NCI-H146 treated with DMSO at 0.1 percent for 48 hours (cell line): ENCODE measurements around the gene SPOCK2.

Source experiments
- DNase-seq: peaks from one replicate; lab custom pipeline; 2025; ENCODE audit not compliant: unreplicated experiment; lab: John Stamatoyannopoulos, UW

Gene SPOCK2

DNA sequence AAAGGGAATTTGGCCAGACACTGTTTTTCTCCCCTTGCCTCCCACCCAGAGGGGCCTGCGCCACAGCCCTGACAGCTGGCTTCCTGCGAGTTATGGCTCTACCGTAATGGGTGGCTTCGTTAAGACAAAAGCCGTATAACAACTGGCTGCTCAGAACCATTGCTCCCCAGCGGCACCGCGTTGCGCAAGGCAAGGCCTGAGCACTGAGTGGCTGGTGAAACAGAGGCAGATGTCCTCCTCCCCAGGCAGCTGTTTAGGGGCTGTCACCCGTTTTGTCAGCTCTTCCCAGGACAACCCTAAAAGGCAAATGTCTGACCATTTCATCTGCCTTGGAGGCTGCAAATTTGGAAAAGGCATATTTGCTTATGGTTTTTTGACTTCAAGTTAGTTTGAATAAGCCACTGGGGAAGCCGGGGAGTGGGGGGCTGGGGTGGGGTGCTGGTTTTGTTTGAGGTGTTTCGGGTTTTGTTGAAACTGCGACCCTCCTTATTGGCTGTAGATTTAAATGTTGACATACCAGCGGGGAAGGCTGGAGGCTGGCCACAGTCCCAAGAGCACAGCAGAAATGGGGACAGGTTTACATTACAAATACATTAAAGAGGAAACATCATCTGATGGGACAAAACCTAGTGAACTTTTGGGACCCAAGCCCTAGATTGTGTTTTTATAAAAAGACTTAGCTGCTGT, 681 bp upstream of the SPOCK2 start:
- peak; percentile 51 for DNase-seq

DNA sequence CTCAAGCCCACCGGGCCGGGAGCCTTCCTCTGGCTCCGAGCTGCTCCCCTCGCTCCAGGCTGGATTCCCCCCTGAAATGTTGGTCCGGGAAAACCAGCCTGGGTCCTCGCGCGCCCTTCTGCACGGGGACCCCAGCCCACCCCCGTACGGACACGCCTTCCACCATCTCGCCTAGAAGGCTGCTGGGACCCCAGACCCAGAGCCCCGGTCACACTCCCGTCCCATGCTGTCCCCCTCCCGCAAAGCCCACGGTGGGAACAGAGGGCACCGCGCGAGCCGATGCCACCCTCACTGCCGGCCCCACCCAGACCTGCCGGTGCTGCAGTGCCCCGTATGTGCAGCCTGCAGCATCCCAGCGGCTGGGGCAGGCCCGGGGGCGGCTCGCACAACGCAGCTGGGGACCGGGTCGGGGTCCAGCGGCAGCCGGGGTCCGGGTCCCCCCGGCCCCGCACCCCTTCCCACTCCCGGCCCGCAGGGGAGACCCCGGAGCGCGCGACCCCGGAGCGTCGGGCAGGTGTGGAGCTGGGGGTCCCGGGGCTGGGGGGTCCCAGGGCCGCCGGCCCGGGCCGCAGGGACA, 871 bp downstream of the SPOCK2 start:
- no peak for DNase-seq

DNA sequence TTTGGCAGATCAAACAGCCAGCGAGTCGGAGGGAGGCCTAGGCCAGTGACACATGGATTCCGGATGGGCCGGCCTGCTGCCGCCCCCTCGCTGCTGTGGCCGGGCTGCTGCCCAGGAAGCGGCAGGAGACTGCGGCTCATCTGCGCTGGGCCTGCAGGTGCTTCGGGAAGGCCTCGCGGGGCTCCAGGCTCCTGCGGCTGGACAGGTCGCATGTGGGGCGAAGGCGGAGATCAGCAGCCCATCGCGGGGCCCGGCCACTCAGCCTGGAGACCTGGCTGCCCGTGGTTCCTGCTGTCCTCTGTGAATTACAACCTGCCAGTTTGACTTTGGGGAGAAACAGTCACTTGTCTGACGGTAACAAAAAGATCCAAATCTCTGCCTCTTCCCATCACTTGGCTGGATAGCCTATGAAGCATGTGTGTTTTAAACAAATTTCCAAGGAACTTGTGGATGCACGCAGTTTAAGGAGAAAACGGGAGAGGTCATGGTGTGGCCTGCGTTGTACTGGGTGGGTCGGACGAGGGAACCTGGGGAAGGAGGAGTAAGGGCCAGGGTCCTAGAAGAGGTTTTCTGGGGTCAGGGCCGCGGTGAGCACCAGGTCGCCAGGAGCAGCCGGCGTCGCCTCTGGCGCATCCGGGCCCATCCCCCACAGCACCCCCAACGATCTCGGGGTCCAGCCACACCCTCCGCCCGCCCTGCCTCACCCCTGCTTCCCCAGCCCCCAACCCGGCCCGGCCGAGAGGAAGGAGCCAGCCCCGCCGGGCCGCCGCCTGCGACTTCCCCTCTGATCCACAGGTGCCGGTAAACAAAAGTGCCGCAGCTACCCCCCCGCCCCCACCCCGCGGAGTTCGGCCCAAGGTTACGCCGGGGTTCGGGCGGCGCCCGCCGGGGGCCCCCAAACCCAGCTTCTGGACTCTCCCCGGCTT, 1.6 kb downstream of the SPOCK2 start:
- no peak for DNase-seq

- no peak for DNase-seq
Observed at GRCh38 chr10:72085864-72086465, 2.4 kb downstream of the SPOCK2 start.

- no peak for DNase-seq
Observed at GRCh38 chr10:72085166-72085565, 3.2 kb downstream of the SPOCK2 start.

DNA sequence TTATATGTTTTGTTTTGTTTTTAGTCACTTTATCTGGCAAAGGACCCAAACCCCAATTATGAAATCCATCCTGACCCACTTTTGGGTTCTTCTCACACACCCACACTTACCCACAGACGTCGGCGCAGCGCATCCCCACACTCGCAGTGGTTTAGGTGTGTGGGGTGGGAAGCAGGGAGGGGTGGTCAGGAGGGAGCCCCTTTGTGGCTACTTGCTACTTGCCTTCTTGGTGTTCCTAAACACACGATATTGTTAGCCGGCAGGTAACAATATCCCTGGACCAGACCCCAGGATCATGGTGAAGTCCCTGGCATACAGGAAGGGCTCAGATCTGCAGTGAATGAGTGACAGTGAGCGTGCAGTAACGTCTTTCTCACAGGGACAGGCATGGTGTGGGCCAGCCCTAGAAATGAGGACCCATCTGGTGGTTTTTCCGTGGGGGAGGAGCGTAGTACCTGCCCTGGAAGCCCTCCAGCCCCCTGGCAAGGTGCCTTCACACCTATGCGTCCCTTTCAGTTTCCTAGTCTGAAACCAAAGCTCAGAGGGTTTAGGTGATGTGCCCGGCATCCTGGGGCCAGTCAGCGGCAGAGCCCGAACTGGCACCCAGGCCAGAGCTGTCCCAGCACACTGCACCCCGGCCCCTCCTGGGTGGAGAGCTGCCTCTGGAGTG, 4.4 kb downstream of the SPOCK2 start:
- DNase-seq, result no peak

DNA sequence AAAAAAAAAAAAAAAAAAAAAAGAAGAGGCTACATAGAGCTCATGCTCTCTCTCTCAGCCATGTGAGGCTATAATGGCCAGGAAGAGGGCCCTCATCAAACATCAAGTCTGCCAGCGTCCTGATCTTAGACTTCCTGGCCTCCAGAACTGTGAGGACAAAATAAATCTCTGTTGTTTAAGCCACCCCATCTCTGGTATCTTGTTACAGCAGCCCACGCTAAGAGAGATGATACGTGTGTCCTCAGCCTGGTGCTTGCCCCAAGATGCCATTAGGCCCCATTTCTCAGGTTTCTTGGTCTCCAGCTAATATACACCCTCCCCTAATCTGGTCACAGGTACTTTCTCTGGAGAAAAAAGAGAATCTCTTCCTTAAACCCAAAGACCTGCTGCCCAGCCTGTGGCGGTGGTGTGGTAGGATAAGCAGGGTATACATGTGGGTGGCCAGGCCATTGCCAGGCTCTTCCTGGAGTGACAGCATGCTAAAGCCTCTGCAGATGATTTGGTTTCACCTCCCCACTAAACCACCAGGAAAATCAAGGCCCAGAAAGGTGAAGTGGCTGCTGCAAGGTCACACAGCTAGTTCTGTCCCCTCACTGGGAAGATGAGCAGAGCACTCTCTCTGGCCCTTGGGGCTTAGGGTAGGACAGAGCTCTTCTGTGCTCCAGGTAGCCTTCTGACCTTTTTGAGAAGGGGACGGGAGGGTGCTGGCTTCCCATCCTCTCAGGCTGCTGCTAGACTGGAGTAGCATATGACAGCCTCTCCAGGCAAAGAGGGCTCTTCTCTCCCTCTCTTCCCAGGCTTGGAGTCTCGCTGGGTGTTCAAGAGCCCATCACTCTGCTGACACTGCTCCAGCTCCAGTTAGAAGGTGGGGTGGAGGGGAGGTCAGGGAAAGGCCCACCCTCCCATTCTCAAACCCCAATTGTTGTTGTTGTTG, 5.2 kb downstream of the SPOCK2 start:
- DNase-seq, result no peak

- DNase-seq, result no peak
Observed at GRCh38 chr10:72081772-72082590, 6.4 kb downstream of the SPOCK2 start.

GRCh38 chr10:72081210-72081609, 7.1 kb downstream of the SPOCK2 start:
- peak; percentile 18 for DNase-seq

- no peak for DNase-seq
Observed at GRCh38 chr10:72080042-72080975, 8.0 kb downstream of the SPOCK2 start.

DNA sequence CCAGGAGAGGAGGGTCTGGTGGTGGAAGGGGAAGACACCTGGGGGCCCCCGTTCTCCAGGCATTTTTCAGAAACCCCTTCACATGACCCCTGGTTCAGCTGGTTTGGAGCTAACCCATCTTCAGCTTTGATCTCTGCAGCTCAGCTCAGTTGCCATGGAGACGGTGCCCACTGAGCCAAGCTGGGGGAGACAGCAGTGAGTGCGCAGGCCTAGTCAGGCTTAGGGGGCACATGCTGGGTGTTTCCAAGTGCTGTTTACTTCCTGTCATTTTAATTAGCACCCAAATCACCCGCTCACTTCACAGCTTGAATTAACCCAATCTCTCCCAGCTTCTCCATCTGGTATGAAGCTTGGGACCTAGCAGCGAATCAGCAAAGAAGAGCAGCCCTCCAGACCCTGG, 9.0 kb downstream of the SPOCK2 start:
- peak; percentile 27 for DNase-seq

DNA sequence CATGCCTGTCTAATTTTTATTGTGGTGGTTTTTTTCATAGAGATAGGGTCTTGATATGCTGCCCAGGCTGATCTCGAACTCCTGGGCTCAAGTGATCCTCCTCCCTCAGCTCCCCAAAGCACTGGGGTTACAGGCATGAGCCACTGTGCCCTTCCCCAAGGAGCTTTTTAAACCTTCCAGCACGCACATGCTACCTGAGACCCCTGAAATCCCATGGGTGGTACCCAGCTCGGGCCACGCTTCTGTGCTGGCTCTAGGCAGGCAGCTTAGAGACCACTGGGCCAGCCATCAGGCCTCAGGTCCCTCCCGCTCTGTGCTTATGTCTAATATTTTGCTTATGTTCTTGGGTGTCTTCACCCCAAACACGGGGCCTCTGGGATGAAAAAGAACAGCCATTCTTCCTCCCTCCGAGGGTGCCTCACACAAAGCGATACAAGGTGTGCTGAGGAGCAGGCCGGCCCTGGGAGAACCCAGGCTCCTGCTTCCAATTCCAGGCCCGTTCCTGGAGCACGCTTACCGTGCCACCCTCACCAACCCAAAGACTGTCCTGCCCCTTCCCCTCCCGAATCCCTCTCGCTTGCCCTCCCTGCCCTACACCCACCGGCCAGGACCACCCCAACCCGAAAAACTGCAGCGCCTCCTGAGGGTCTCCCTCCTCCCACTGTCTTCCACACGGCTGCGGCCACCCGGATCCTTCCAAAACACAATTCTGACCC, 10.9 kb downstream of the SPOCK2 start:
- no peak for DNase-seq

- DNase-seq, result no peak
Observed at GRCh38 chr10:72076756-72077155, 11.6 kb downstream of the SPOCK2 start.

DNA sequence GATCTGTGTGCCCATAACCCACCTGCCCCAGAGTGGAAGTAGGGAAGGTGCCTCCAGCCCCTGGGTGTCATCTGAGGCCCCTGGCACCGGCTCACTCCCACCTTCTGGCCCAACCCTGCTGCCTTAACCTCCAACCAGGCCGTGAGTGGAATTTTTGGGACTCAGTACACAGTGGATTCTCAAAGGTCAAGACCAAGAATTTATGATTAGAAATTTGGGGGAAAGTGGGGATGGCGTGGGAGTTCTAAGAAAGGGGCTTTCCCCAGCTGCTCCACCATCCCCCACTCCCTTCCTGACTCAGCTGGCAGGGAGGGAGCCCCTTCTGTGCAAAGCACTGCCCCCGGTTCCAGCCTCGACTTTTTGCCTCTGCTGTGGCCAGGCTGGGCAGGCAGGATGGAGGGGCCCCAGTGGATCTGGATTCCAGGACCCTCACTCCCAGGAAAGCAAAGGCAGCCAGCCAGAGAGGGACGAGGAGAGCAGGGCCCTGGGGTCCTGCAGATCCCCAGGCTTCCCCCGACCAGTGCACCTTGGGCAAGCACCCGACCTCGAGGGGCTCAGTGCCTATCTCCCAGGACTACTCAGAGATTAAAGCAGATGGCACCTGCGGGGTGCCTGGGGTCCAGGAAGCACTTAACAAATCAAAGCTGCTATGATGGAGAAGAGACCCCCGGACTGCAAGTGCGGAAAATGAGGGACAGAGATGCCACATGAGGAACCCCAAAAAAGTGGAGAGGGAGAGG, 12.8 kb downstream of the SPOCK2 start:
- no peak for DNase-seq

DNA sequence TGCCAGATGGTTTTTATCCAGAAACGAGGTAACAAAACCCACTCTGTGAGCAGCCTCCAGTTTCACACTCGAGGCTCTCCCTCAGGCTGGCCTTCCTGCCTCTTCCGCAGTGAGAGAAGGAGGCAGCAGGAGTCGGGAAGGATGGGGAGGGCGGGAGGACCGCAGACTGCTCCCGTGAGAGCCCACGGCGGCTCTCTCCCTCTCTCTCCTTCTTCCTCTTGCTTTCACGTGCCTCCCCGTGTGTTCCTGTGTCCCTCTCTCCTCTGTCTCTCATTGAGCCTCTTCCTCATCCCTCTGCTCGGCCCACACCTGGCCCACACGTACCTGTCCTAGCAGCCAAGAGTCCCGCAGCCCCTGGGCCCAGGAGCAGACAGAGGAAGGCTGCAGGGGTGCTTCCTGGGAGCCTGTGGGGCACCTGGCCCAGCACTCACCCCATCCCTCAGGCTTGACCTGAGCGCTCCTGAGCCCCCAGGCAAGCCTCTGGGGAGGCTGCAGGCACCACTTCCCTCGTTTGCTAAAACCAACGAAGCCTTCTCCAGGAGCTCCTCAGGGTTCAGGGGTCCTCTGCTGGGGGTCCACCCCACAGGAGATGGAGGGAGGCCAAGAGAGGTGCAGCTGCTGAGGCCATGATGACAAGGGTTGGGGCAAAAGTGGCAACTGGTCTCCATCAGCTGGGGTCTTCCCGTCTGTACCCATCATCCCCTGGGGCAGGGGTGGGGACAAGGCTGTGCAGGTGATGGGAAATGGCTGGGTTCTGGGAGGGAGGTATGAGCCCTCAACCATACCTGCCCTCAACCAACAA, 13.6 kb downstream of the SPOCK2 start:
- no peak for DNase-seq
